Measurements from ENCODE around the gene PNPLA6. TPM values are rescaled to one million over a fixed set of nuclear protein-coding genes. Genes with fewer than 3 reads are reported as not detected.
A peak's percentile ranks its signal among the peaks of the same experiment; 100 is the strongest.

Gene PNPLA6
- total RNA-seq, 1 experiment from 2014 or later, result 64.7 TPM

- no peak for DNase-seq (ENCODE audit: low read depth)
Observed at GRCh38 chr19:7515110-7515644, 20.3 kb upstream of the PNPLA6 start.

GRCh38 chr19:7515645-7516151, 19.8 kb upstream of the PNPLA6 start, which contains the start of gene ZNF358:
TSS of gene ZNF358 (plus strand) at chr19:7516103. CDS start at chr19:7519243, 3,140 bp downstream.
- DNase-seq (ENCODE audit: low read depth), result peak; percentile 55

- no peak for DNase-seq (ENCODE audit: low read depth)
Observed at GRCh38 chr19:7516333-7516732, 19.2 kb upstream of the PNPLA6 start.

- no peak for DNase-seq (ENCODE audit: low read depth)
Observed at GRCh38 chr19:7516878-7517277, 18.6 kb upstream of the PNPLA6 start.

GRCh38 chr19:7519361-7520130, 16.0 kb upstream of the PNPLA6 start:
- no peak for DNase-seq (ENCODE audit: low read depth)

GRCh38 chr19:7520131-7521051, 15.1 kb upstream of the PNPLA6 start:
- DNase-seq (ENCODE audit: low read depth), result no peak

GRCh38 chr19:7521551-7522071, 13.9 kb upstream of the PNPLA6 start:
- no peak for DNase-seq (ENCODE audit: low read depth)

GRCh38 chr19:7522072-7522922, 13.2 kb upstream of the PNPLA6 start, which contains the start of gene MCOLN1:
TSS of gene MCOLN1 (plus strand) at chr19:7522624. CDS start at chr19:7522751, 127 bp downstream.
- peak; percentile 95 for DNase-seq (ENCODE audit: low read depth)

- no peak for DNase-seq (ENCODE audit: low read depth)
Observed at GRCh38 chr19:7522923-7523667, 12.4 kb upstream of the PNPLA6 start.

GRCh38 chr19:7524523-7524922, 11.0 kb upstream of the PNPLA6 start:
- DNase-seq (ENCODE audit: low read depth), result no peak

GRCh38 chr19:7524992-7525739, 10.4 kb upstream of the PNPLA6 start:
- DNase-seq (ENCODE audit: low read depth), result no peak

- no peak for DNase-seq (ENCODE audit: low read depth)
Observed at GRCh38 chr19:7526059-7526929, 9.2 kb upstream of the PNPLA6 start.

GRCh38 chr19:7527516-7528191, 7.9 kb upstream of the PNPLA6 start:
- DNase-seq (ENCODE audit: low read depth), result no peak

GRCh38 chr19:7528192-7528519, 7.4 kb upstream of the PNPLA6 start:
- no peak for DNase-seq (ENCODE audit: low read depth)

- no peak for DNase-seq (ENCODE audit: low read depth)
Observed at GRCh38 chr19:7528522-7529245, 6.8 kb upstream of the PNPLA6 start.

- DNase-seq (ENCODE audit: low read depth), result no peak
Observed at GRCh38 chr19:7529246-7529600, 6.3 kb upstream of the PNPLA6 start.

Data from LHCN-M2 (cell line).